Fibroblast of gingiva (primary cell): ENCODE measurements around the gene KCNT1.

Experiments used
- DNase-seq: peaks from one replicate; pipeline ENCODE4 v3.0.0-alpha.2; 2011; ENCODE audit warnings: low read depth

The KCNT1 gene

GRCh38 chr9:135768516-135769218, 66.7 kb downstream of the KCNT1 start:
- no peak for DNase-seq

DNA sequence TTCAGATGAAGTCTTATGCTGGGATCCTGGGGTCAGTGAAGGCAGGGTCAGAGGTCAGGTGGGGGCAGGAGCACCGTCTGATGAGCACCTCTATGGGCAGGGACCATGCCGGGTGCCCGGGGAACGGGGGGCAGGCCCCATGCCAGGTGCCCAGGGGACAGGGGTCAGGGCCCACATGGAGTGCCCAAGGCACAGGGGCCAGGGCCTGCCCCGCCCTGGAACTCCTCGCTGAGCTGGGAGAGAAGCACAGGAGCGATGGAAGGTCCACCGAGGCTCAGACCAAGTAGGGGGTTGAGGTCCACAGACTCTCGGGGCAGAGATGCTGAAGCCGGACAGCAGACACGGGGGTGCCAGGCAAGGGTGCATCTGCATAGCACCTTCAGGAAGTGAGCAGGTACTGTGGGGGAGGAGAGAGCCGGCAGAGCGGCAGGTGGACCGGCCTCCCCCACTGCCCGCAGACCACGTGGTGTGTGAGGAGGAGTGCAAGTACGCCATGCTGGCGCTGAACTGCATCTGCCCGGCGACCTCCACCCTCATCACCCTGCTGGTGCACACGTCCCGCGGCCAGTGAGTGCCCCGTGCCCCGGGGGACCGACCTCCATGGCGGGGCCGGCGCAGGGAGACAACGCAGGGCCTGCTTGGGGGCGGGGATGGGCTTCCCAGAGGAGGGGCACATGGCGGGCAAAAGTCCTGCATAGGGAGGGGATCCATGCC, 67.7 kb downstream of the KCNT1 start:
- no peak for DNase-seq

DNA sequence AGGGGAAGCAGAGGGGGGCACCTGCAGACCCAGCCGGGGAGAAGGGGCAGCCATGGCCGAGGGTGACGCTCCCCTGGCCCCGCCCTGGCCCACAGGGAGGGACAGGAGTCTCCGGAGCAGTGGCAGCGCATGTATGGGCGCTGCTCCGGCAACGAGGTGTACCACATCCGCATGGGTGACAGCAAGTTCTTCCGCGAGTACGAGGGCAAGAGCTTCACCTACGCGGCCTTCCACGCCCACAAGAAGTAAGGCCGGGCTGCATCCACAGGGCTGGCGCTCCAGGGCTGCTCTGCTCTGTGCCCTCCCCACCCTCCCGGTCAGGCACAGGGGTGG, 68.2 kb downstream of the KCNT1 start:
- no peak for DNase-seq

GRCh38 chr9:135770771-135771170, 68.8 kb downstream of the KCNT1 start:
- no peak for DNase-seq

DNA sequence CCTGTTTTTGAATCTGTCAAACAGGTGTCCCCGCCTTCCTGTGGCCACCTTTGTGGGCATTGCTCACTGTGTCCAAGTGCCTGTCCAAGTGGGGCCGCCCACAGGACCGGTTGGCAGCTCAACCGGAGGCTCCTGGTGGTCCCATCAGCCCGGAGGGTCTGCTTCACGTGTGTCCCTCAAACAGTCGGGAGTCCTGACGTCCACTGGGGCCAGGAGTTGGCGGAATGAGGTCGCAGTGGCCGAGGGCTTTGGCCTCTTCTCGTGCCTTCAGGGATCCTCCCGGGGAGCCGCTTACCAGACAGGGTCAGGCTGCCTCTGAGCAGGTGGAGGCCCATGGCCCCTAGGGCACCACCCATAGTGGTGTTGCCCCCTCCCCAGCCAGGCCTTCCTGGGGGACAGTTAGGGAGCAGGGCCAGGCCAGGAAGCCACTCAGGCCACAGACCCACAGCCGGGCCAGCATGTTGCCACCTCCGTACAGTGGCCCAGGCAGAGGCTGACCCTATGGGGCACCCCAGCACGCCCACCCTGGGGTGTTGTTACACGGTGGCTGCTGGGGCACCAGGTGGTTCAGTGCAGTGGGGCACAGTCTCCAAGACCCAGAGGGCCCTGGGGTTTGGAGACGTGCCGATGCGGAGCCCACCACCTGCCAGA, 69.5 kb downstream of the KCNT1 start:
- DNase-seq: no peak

DNA sequence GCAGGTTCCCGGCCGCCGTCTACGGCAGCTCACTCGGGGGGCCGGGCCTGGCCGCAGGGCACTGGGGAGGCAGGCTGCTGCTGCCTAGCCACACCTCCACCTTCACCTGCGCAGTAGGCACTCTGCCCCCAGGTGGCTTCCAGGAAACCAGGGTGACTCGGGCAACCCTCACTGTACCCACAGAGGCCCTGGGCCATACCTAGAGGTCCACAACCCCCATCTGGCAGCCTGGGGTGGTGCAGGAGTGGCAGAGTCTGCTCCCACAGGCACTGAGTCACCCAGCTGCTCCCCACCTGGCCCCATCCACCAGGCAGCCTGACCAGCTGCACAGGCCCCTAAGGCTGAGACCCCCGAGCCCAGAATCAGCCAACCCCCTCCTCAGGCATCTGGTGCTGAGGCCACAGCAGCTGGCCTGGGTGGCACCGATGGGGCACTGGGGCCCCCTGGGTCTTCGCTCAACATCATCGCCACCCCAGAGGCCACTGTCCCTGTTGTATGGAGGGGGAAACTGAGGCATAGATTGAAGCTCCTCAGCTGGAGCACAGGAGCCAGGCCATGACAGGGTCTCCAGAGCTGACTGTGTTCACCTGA, 70.2 kb downstream of the KCNT1 start:
- DNase-seq: no peak

DNA sequence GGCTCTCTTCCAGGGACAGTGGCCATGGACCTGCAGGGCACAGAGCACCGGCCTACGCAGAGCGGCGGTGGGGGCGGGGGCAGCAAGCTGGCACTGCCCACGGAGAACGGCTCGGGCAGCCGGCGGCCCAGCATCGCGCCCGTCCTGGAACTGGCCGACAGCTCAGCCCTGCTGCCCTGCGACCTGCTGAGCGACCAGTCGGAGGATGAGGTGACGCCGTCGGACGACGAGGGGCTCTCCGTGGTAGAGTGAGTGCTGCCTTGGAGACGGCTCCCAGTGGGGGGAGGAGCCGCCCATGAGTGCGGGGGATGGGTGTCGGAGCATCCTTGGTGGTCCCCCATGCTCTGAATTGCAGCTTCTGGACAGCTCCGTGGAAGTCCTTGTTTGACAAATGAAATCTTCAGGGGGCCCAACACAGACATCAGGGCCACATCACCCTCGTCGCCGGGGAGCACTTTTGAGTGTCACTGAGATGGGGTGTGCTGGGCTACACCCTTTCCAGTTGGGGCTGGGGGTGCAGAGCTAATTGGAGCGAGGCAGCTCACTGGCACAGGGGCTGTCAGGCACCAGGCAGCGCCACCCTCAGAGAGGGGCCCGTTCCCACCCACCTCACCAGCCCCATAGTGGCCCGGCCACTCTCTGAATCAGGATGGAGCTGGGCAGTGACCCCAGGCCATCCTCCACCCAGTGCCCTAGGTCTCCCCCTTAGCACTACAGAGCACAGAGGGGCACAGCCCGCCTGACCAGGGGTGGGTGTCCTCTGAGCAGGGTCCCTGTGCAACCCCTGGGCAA, 70.9 kb downstream of the KCNT1 start:
- DNase-seq: no peak

DNA sequence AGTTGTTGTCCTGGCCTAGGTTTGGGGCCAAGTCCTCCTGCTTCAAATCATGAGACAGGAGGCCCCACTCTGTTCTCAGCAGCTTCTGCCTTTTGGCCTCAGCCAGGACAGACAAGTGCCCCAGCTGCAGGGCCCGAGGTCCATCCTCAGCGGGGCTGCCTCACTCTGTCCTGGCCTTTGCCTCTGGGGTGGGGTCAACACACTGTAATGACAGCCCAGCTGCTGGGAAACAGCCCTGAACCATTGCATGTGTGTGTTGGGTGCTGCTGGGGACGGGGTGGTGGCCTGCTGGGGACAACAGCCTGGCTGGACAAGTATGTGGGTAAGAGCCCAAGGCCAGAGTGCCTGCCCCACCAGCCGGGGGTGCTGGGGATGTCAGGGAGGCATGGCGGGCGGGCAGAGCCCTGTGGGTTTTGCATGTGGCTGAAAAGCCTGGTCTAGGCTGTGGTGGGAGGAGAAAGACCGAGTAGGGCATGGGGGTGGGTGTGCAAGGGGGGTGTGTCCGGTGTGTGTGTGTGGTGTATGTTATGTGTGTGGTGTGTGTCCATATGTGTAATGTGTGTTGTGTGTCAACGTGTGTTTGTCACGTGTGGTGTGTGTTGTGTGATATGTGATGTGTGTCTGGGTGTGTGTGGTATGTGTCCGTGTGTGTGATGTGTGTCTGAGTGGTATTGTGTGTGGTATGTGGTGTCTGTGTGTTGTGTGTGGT, 71.7 kb downstream of the KCNT1 start:
- DNase-seq: no peak

DNA sequence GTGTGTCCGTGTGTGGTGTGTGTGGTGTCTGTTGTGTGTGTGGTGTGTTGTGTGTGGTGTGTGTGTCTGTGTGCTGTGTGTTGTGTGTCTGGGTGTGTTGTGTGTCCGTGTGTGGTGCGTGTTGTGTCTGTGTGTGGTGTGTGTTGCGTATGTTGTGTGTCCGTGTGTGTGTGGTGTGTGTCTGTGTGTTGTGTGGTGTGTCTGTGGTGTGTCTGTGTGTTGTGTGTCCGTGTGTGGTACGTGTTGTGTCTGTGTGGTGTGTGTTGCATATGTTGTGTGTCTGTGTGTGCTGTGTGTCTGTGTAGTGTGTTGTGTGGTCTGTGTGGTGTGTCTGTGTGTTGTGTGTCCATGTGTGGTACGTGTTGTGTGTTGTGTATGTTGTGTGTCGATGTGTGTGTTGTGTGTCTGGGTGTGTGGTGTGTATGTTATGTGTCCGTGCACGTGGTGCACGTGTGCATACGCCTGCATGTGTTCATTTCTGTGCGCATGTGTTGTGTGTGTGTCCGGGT, 72.3 kb downstream of the KCNT1 start:
- no peak for DNase-seq

GRCh38 chr9:135774794-135775525, 73.0 kb downstream of the KCNT1 start:
- DNase-seq: no peak

DNA sequence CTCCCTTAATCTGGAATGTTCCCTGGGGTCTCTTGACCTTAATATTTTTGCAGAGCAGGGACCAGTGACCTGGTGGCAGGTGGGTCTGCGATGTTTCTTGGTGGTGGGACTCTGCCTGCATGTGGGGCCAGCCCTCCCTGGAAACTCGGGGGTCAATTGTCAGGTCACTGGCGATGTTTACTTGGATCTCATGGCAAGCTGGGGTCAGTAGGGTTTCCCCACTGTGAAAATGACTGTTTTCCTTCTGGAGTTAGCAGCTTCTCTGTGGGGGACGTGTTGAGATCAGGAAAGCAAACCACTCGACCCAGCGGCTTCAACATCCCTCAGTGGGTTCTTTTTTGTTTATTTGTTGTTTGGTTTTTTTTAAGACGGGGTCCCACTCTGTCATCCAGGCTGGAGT, 73.9 kb downstream of the KCNT1 start:
- no peak for DNase-seq

DNA sequence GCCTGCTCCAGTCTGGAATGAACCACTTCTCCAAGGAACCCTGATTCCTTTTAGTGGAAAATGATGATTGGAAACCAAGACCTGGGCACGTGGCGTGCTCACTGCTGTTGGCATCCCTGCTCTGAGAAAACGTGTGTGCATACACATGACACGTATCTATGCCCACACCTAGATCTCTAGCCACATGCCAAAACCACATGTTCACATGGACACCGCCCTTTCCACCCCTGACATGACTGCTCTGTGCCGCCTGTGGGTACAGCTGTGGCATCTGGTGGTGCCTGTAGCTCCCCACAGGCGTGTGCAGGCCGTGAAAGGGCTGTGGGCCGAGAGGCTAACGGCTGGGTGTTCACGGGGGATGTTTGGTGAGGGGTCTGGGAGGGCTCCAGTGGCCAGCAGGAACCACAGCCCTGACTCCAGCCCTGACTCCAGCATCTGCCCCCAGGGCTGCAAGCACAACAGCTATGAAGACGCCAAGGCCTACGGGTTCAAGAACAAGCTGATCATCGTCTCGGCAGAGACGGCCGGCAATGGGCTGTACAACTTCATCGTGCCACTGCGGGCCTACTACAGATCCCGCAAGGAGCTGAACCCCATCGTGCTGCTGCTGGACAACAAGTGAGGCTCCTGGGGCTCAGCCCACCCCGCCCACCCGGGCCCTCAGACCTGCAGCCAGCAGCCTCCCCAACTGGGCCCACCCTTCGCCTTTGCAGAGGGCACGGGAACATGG, 75.1 kb downstream of the KCNT1 start:
- no peak for DNase-seq

- DNase-seq: no peak
Measured at GRCh38 chr9:135777623-135778177, 75.7 kb downstream of the KCNT1 start.

GRCh38 chr9:135778421-135778820, 76.4 kb downstream of the KCNT1 start:
- DNase-seq: no peak

DNA sequence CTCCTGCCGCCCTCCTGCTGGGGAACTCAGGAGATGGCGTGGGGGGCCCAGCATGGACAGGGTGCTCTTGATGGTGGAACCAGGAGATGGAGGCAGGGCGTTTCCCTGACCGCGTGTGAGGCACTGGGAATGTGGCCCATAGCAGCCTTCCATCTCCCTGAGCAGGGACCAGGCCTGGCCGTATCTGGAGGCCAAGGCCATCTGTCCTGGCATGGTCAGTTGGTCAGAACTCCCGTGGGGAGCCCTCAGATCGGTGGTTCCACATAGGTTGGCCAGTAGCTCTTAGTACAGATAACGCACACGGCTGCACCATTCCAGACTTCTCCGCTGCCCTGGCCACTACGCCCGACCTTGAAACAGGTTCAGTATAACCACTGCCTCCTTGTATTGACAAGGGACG, 77.6 kb downstream of the KCNT1 start:
- DNase-seq: no peak

- DNase-seq: no peak
Measured at GRCh38 chr9:135780086-135780485, 78.1 kb downstream of the KCNT1 start.

DNA sequence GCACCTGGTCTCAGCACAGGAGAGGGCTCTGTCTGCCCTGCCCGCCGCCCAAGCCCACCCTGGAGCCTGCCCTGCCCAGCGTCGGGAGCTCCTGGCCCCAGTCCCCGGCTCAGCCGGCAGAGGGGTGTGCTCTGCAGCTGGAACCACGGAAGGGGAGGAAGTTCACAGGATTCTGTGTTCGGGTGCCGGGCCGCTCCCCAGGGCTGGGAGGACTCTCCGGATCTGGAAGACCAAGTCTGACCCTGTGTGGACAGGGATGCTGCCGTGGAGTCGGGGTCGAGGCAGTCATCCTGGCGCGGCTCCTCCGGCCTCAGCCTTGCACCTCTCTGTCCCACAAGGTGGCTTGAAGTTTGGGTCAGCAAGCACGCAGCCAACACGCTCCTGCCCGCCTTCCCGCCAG, 78.6 kb downstream of the KCNT1 start:
- DNase-seq: no peak

DNA sequence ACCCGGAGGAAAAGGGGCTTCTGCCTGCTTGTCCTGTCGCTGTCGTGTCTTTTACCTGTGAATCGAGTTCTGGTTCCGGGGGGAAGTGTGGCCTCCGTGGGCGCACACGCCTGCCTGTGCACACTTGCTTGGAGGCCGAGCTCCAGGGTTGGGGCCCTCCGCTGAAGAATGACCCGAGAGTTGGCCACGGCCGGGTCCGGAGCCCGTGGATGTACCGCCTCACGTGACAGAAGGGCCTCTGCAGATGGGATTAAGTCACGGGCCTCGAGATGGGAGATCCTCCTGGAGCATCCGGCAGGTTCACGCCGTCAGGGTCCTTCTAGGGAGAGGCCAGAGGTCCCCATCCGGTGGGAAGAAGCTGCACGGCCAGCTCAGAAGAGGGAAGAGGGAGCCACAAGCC, 81.0 kb downstream of the KCNT1 start:
- no peak for DNase-seq

DNA sequence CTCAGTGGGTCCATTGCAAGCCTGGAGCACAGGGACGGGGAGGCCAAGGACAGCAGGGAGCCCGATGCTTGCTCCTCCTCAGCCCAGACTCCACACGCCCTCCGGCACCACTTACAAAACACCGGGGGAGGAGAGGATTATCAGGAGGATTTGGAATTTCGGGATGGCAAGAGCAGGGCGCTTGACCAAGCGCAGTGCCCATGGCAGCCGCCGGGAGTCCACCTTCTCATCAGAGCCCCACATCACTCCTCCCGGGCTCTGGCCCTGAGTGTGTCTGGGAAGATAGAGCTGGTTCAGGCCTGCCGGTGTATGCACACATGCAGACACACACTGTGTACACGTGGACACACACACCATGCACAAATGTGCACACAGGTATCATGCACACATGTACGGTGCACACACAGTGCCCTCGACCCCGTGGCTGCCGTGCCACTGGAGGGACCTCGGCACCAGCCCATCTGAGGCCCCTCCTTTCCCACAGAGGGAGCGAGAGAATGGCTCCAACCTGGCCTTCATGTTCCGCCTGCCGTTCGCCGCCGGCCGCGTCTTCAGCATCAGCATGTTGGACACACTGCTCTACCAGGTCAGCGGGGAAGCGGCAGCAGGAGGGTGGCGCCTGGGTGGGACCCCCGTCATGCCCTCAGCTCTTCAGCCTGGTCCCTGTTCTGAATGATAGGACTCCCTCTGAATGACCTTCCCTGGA, 81.7 kb downstream of the KCNT1 start:
- no peak for DNase-seq
